Measurements from ENCODE around the gene CDK5R2.

DNA sequence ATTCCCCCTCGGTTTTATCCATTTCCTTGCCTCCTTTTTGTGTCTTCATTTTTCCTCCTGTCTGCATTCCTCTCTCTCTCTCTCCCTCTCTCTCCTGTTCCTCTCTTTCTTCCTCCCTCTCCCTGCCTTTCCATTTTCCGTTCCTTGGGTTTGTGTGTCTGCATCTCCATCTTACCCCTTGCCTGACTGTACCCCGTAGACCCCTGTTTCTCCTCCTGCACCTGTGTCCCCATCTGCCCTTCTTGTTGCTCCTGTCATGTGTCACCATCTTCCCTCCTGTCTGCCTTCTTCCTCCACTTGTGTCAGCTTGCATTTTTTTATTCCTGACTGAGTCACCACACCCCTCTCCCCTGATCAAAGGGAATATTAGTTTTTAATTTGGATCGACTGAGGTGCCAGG is 1.8 kb downstream of the CDK5R2 start:
- TF ChIP-seq, protein P1, sequence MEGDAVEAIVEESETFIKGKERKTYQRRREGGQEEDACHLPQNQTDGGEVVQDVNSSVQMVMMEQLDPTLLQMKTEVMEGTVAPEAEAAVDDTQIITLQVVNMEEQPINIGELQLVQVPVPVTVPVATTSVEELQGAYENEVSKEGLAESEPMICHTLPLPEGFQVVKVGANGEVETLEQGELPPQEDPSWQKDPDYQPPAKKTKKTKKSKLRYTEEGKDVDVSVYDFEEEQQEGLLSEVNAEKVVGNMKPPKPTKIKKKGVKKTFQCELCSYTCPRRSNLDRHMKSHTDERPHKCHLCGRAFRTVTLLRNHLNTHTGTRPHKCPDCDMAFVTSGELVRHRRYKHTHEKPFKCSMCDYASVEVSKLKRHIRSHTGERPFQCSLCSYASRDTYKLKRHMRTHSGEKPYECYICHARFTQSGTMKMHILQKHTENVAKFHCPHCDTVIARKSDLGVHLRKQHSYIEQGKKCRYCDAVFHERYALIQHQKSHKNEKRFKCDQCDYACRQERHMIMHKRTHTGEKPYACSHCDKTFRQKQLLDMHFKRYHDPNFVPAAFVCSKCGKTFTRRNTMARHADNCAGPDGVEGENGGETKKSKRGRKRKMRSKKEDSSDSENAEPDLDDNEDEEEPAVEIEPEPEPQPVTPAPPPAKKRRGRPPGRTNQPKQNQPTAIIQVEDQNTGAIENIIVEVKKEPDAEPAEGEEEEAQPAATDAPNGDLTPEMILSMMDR (IDR thresholded peaks at IDR 0.05): no peak
- no peak for TF ChIP-seq POLR2A (IDR thresholded peaks at IDR 0.05)
